Measurements from ENCODE around the gene OR5D13. TPM values are rescaled to one million over a fixed set of nuclear protein-coding genes. Genes with fewer than 3 reads are reported as not detected.

Gene OR5D13
- polyA plus RNA-seq, 1 experiment: not detected

- POLR2A ChIA-PET: no interaction called here
- no peaks in the 10 kb centered on the region for H3K27me3 ChIP-seq (ENCODE audit: control insufficient read depth, insufficient read depth, low read length)
- TF ChIP-seq, protein P1, sequence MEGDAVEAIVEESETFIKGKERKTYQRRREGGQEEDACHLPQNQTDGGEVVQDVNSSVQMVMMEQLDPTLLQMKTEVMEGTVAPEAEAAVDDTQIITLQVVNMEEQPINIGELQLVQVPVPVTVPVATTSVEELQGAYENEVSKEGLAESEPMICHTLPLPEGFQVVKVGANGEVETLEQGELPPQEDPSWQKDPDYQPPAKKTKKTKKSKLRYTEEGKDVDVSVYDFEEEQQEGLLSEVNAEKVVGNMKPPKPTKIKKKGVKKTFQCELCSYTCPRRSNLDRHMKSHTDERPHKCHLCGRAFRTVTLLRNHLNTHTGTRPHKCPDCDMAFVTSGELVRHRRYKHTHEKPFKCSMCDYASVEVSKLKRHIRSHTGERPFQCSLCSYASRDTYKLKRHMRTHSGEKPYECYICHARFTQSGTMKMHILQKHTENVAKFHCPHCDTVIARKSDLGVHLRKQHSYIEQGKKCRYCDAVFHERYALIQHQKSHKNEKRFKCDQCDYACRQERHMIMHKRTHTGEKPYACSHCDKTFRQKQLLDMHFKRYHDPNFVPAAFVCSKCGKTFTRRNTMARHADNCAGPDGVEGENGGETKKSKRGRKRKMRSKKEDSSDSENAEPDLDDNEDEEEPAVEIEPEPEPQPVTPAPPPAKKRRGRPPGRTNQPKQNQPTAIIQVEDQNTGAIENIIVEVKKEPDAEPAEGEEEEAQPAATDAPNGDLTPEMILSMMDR (IDR thresholded peaks at IDR 0.05; ENCODE audit: low read depth, low read length): no peak
- H3K9me3 ChIP-seq (ENCODE audit: control insufficient read depth, insufficient read depth, low read length): peaks cover 6% of the 10 kb centered on the region; the same call in 1 of the 2 replicates
- H3K4me3 ChIP-seq (ENCODE audit: low read depth, low read length): no peak within 1 kb of the TSS
- CTCF ChIA-PET: no interaction called here
- H3K27ac ChIP-seq (ENCODE audit: low read depth, low read length): no peak within 1 kb of the TSS
- DNase-seq (ENCODE audit: low read depth, low spot score): no peak
These were observed 22.0 kb downstream of the OR5D13 start, which contains the start of gene OR5D14 for GRCh38 chr11:55795256-55795655. TSS of gene OR5D14 (plus strand) at chr11:55795556. CDS start at chr11:55795556, 0 bp downstream.

DNA sequence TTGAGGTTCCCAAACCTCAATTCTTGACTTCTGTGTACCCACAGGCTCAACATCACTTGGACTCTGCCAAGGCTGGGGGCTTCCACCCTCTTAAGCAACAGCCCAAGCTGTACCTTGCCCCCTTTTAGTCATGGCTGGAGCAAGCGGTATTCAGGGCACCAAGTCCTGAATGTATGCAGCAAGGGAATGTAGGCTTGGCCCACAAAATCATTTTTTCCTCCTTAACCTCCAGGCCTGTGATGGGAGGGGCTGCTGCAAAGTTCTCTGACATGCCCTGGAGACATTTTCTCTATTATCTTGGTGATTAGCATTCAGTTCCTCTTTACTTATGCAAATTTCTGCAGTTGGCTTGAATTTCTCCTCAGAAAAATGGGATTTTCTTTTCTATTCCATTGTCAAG lies 33.0 kb downstream of the OR5D13 start:
- H3K27ac ChIP-seq (ENCODE audit: low read depth, low read length): no peak overlapping the region
- ChIA-PET CTCF (no interaction called here), POLR2A (no interaction called here)
- H3K9me3 ChIP-seq (ENCODE audit: control insufficient read depth, insufficient read depth, low read length): peaks cover 3% of the 10 kb centered on the region; the same call in 1 of the 2 replicates
- no peaks in the 10 kb centered on the region for H3K27me3 ChIP-seq (ENCODE audit: control insufficient read depth, insufficient read depth, low read length)
- no peak for DNase-seq (ENCODE audit: low read depth, low spot score)
- TF ChIP-seq, protein P1 (IDR thresholded peaks at IDR 0.05; ENCODE audit: low read depth, low read length): no peak
- H3K4me3 ChIP-seq (ENCODE audit: low read depth, low read length): no peak overlapping the region

DNA sequence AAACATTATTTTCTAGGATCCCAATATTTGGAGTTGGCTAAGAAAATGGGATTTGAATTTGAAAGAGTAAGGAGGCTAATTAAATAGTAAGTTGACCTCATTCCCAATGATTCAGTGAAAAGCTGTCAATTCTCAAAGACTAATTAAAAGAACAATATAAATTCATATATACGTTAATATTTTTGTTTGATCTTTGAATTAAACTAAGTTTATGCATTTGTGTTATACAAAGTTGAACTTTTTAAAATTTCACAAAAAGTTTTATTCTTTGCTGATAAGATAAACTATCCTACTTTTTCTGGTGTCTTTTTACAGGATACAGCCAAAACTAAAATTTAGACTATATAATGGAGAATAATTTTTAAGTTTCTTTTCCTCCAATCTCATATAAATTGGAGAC lies 37.8 kb downstream of the OR5D13 start, which contains the start of gene OR5L1:
Gene OR5L1, plus strand, starts transcription at position 301 of the 400 bp plus-strand sequence. CDS start 100 bp downstream, outside the sequence.
- Histone ChIP-seq H3K9me3 (ENCODE audit: control insufficient read depth, insufficient read depth, low read length) (peaks cover 6% of the 10 kb centered on the region; the same call in 1 of the 2 replicates), H3K4me3 (ENCODE audit: low read depth, low read length) (no peak within 1 kb of the TSS), H3K27me3 (ENCODE audit: control insufficient read depth, insufficient read depth, low read length) (no peaks in the 10 kb centered on the region), H3K27ac (ENCODE audit: low read depth, low read length) (no peak within 1 kb of the TSS)
- ChIA-PET CTCF (no interaction called here), POLR2A (no interaction called here)
- TF ChIP-seq, protein P1 (IDR thresholded peaks at IDR 0.05; ENCODE audit: low read depth, low read length): no peak
- no peak for DNase-seq (ENCODE audit: low read depth, low spot score)

DNA sequence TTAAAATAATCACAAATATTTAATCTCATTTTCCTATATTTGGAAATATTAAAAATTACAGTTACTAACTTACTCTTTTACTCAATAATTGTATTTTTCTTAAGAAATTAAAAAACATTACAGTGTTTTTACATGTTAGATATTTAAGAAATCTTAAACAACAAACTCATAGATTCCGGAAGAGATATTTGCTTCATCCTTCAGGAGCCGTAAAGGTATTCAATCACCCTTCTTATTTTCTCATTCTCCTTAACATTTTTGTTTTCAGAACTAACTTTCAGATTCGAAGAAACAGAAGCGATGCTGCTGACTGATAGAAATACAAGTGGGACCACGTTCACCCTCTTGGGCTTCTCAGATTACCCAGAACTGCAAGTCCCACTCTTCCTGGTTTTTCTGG lies 46.1 kb downstream of the OR5D13 start, which contains the start of gene OR5D18:
Gene OR5D18, plus strand, starts transcription at position 301 of the 400 bp plus-strand sequence. Its CDS starts 0 bp downstream, at position 301.
- H3K4me3 ChIP-seq (ENCODE audit: low read depth, low read length): no peak within 1 kb of the TSS
- CTCF ChIA-PET: no interaction called here
- DNase-seq (ENCODE audit: low read depth, low spot score): no peak
- H3K27ac ChIP-seq (ENCODE audit: low read depth, low read length): no peak within 1 kb of the TSS
- no peaks in the 10 kb centered on the region for H3K27me3 ChIP-seq (ENCODE audit: control insufficient read depth, insufficient read depth, low read length)
- peaks cover 3% of the 10 kb centered on the region; the same call in 1 of the 2 replicates for H3K9me3 ChIP-seq (ENCODE audit: control insufficient read depth, insufficient read depth, low read length)
- TF ChIP-seq, protein P1 (IDR thresholded peaks at IDR 0.05; ENCODE audit: low read depth, low read length): no peak
- POLR2A ChIA-PET: no interaction called here

Other genes starting within 250 kb of the OR5D13 start
- not detected in 2 replicates for gene OR4C15, start 219.0 kb upstream of the OR5D13 start, polyA plus RNA-seq (2011; rRNA removed)
- gene OR4C16, start 201.3 kb upstream of the OR5D13 start, polyA plus RNA-seq (2011; rRNA removed): not detected in 2 replicates
- not detected in 2 replicates for gene OR4C11, start 165.8 kb upstream of the OR5D13 start, polyA plus RNA-seq (2011; rRNA removed)
- not detected in 2 replicates for gene OR4P4, start 138.3 kb upstream of the OR5D13 start, polyA plus RNA-seq (2011; rRNA removed)
- gene OR4S2, start 125.1 kb upstream of the OR5D13 start, polyA plus RNA-seq (2011; rRNA removed): not detected in 2 replicates
- not detected in 2 replicates for gene OR4C6, start 111.2 kb upstream of the OR5D13 start, polyA plus RNA-seq (2011; rRNA removed)
- gene OR5D14, start 22.1 kb downstream of the OR5D13 start, polyA plus RNA-seq (2011; rRNA removed): not detected in 2 replicates
- gene OR5L1, start 37.9 kb downstream of the OR5D13 start, polyA plus RNA-seq (2011; rRNA removed): not detected in 2 replicates
- gene OR5D18, start 46.2 kb downstream of the OR5D13 start, polyA plus RNA-seq (2011; rRNA removed): not detected in 2 replicates
- not detected in 2 replicates for gene OR5L2, start 53.8 kb downstream of the OR5D13 start, polyA plus RNA-seq (2011; rRNA removed)
- gene OR5D16, start 65.3 kb downstream of the OR5D13 start, polyA plus RNA-seq (2011; rRNA removed): not detected in 2 replicates
- gene TRIM51, start 109.9 kb downstream of the OR5D13 start, polyA plus RNA-seq (2011; rRNA removed): not detected in 2 replicates
- not detected in 2 replicates for gene OR5W2, start 141.1 kb downstream of the OR5D13 start, polyA plus RNA-seq (2011; rRNA removed)
- not detected in 2 replicates for gene OR5I1, start 163.0 kb downstream of the OR5D13 start, polyA plus RNA-seq (2011; rRNA removed)
- not detected in 2 replicates for gene OR10AG1, start 196.5 kb downstream of the OR5D13 start, polyA plus RNA-seq (2011; rRNA removed)
- not detected in 2 replicates for gene OR5F1, start 221.2 kb downstream of the OR5D13 start, polyA plus RNA-seq (2011; rRNA removed)